ENCODE data around the gene FUT8.
A peak's percentile ranks its signal among the peaks of the same experiment; 100 is the strongest.

FUT8 gene

GRCh38 chr14:65412032-65412846, at the start of gene FUT8:
FUT8 (plus strand) TSS chr14:65412730; CDS start chr14:65561564, 148,834 bp downstream.
- DNase-seq = peak; percentile 97

- no peak for DNase-seq
These were observed 45.5 kb upstream of the FUT8 start for GRCh38 chr14:65366802-65367565.

- no peak for DNase-seq
These were observed 43.0 kb upstream of the FUT8 start for GRCh38 chr14:65369560-65369959.

- DNase-seq = no peak
These were observed 41.7 kb upstream of the FUT8 start for GRCh38 chr14:65370801-65371248.

- no peak for DNase-seq
These were observed 40.7 kb upstream of the FUT8 start for GRCh38 chr14:65371784-65372183.

GRCh38 chr14:65373016-65373670, 39.4 kb upstream of the FUT8 start:
- no peak for DNase-seq

- no peak for DNase-seq
These were observed 38.9 kb upstream of the FUT8 start for GRCh38 chr14:65373671-65374039.

GRCh38 chr14:65377576-65377975, 35.0 kb upstream of the FUT8 start:
- no peak for DNase-seq

GRCh38 chr14:65382586-65382985, 29.9 kb upstream of the FUT8 start:
- no peak for DNase-seq

- DNase-seq = no peak
These were observed 25.4 kb upstream of the FUT8 start for GRCh38 chr14:65387171-65387570.

GRCh38 chr14:65387628-65388027, 24.9 kb upstream of the FUT8 start:
- no peak for DNase-seq

GRCh38 chr14:65392296-65392695, 20.2 kb upstream of the FUT8 start:
- no peak for DNase-seq

- DNase-seq = no peak
These were observed 16.2 kb upstream of the FUT8 start for GRCh38 chr14:65396082-65396910.

GRCh38 chr14:65403231-65403630, 9.3 kb upstream of the FUT8 start:
- no peak for DNase-seq

GRCh38 chr14:65408113-65408512, 4.4 kb upstream of the FUT8 start:
- no peak for DNase-seq

GRCh38 chr14:65410640-65411039, 1.9 kb upstream of the FUT8 start:
- DNase-seq = no peak

GRCh38 chr14:65411656-65412031, 886 bp upstream of the FUT8 start:
- DNase-seq = peak; percentile 95

- peak; percentile 91 for DNase-seq
These were observed 567 bp downstream of the FUT8 start for GRCh38 chr14:65412856-65413738.

GRCh38 chr14:65413739-65414045, 1.2 kb downstream of the FUT8 start:
- no peak for DNase-seq

- peak; percentile 61 for DNase-seq
These were observed 2.5 kb downstream of the FUT8 start for GRCh38 chr14:65414961-65415589.

- DNase-seq = no peak
These were observed 3.1 kb downstream of the FUT8 start for GRCh38 chr14:65415613-65416012.
